Ascending aorta (tissue), 2 donors: Measurements from ENCODE around the gene CYP17A1. TPM values are rescaled to one million over a fixed set of nuclear protein-coding genes. Genes with fewer than 3 reads are reported as not detected.

Experiments
- DNase-seq, 2 donors: peaks; one replicate each; pipeline ENCODE4 v3.0.0-alpha.2; 2019; ENCODE audit warnings: low spot score in 2 of 2
- H3K27ac ChIP-seq, 2 donors: fragments of 200-600 bp; sonication (generic); one replicate each; pipeline ENCODE4 v1.5.1; 2016 to 2017; ENCODE audit warnings: mild to moderate bottlenecking in 1 of 2
- H3K27me3 ChIP-seq: fragments of 200-600 bp; sonication (generic); one replicate; pipeline ENCODE4 v1.5.1; 2017
- H3K36me3 ChIP-seq, 2 donors: fragments of 200-600 bp; sonication (generic); one replicate each; pipeline ENCODE4 v1.5.1; 2016
- H3K4me1 ChIP-seq, 2 donors: fragments of 200-600 bp; sonication (generic); one replicate each; pipeline ENCODE4 v1.5.1; 2016 to 2017; ENCODE audit warnings: mild to moderate bottlenecking in 1 of 2
- H3K4me3 ChIP-seq, 2 donors: fragments of 200-600 bp; sonication (generic); one replicate each; pipeline ENCODE4 v1.5.1; 2016 to 2017; ENCODE audit warnings: mild to moderate bottlenecking in 1 of 2
- H3K9me3 ChIP-seq, 2 donors: fragments of 200-600 bp; sonication (generic); one replicate each; pipeline ENCODE4 v1.5.1; 2016
- CTCF ChIP-seq, 3 experiments: fragments of 200-600 bp in 2 of 3; fragments of 450-650 bp in 1 of 3; sonication (generic) in 2 of 3; IDR thresholded peaks; one replicate each; pipeline ENCODE4 v1.5.1; 2016 to 2019; ENCODE audit warnings: antibody characterized with exemption in 3 of 3, mild to moderate bottlenecking in 1 of 3, moderate library complexity in 1 of 3
- intact Hi-C: fragments of 100-400 bp; cut with DNase I; formaldehyde crosslinking; loops from one replicate; pipeline ENCODE4 v1.15.1; 2023
- total RNA-seq: library from RNA; depleted of rRNA; stranded (reverse); fragments of >200 nt; gene quantifications from one replicate; pipeline ENCODE4 v1.1.0, GENCODE V29; 2016

The CYP17A1 gene
- total RNA-seq, 1 donor from 2014 or later: 116 TPM

GRCh38 chr10:102804382-102805055, 32.7 kb downstream of the CYP17A1 start:
- Histone ChIP-seq H3K4me1 (peaks cover 23 to 40% of the 10 kb centered on the region in 2 donors), H3K27ac (peak overlapping the region; percentile 85 to 88), H3K4me3 (no peak overlapping the region), H3K9me3 (no peaks in the 10 kb centered on the region), H3K27me3 (no peaks in the 10 kb centered on the region), H3K36me3 (peaks cover 2 to 13% of the 10 kb centered on the region in 2 donors)
- intact Hi-C loops: loop anchor here (5.0 kb wide), 1 partner anchor 52 kb away; no protein-coding TSS in a partner anchor
- TF ChIP-seq CTCF (IDR thresholded peaks at IDR 0.05): no peak
- DNase-seq: no peak

GRCh38 chr10:102802920-102803534, 34.2 kb downstream of the CYP17A1 start:
- Histone ChIP-seq H3K36me3 (peaks cover 14 to 25% of the 10 kb centered on the region in 2 donors), H3K4me3 (no peak overlapping the region), H3K4me1 (peaks cover 26 to 45% of the 10 kb centered on the region in 2 donors), H3K27me3 (no peaks in the 10 kb centered on the region), H3K9me3 (no peaks in the 10 kb centered on the region), H3K27ac (peak overlapping the region; percentile 85 to 88)
- TF ChIP-seq CTCF (IDR thresholded peaks at IDR 0.05): no peak
- intact Hi-C loops: loop anchor here (2.0 to 5.0 kb wide), 2 partner anchors 20 to 51 kb away; no protein-coding TSS in a partner anchor
- DNase-seq: peak in 1 of 2 donors; percentile 90

GRCh38 chr10:102801978-102802377, 35.2 kb downstream of the CYP17A1 start:
- H3K27ac ChIP-seq: peak overlapping the region; percentile 85 to 88
- no peak overlapping the region for H3K4me3 ChIP-seq
- H3K27me3 ChIP-seq: no peaks in the 10 kb centered on the region
- DNase-seq: no peak
- intact Hi-C loops: loop anchor here (2.0 to 5.0 kb wide), 3 partner anchors 13 to 50 kb away; no protein-coding TSS in a partner anchor
- TF ChIP-seq CTCF (IDR thresholded peaks at IDR 0.05): no peak
- no peaks in the 10 kb centered on the region for H3K9me3 ChIP-seq
- H3K36me3 ChIP-seq: peaks cover 18 to 28% of the 10 kb centered on the region in 2 donors
- H3K4me1 ChIP-seq: peaks cover 30 to 54% of the 10 kb centered on the region in 2 donors

GRCh38 chr10:102801496-102801895, 35.7 kb downstream of the CYP17A1 start:
- intact Hi-C loops: loop anchor here (2.0 to 5.0 kb wide), 2 partner anchors 13 to 49 kb away; no protein-coding TSS in a partner anchor
- H3K9me3 ChIP-seq: no peaks in the 10 kb centered on the region
- H3K27ac ChIP-seq: peak overlapping the region; percentile 85 to 88
- TF ChIP-seq CTCF (IDR thresholded peaks at IDR 0.05): no peak
- H3K4me1 ChIP-seq: peaks cover 31 to 58% of the 10 kb centered on the region in 2 donors
- DNase-seq: no peak
- no peak overlapping the region for H3K4me3 ChIP-seq
- H3K36me3 ChIP-seq: peaks cover 18 to 28% of the 10 kb centered on the region in 2 donors
- no peaks in the 10 kb centered on the region for H3K27me3 ChIP-seq

- no peak for TF ChIP-seq CTCF (IDR thresholded peaks at IDR 0.05)
- peaks cover 36 to 66% of the 10 kb centered on the region in 2 donors for H3K4me1 ChIP-seq
- H3K36me3 ChIP-seq: peaks cover 18 to 27% of the 10 kb centered on the region in 2 donors
- no peak for DNase-seq
- peak overlapping the region; percentile 85 to 88 for H3K27ac ChIP-seq
- intact Hi-C loops: loop anchor here (2.0 to 5.0 kb wide), 2 partner anchors 14 to 48 kb away; no protein-coding TSS in a partner anchor
- peak overlapping the region in 1 of 2 donors; percentile 29 for H3K4me3 ChIP-seq
- H3K9me3 ChIP-seq: no peaks in the 10 kb centered on the region
- no peaks in the 10 kb centered on the region for H3K27me3 ChIP-seq
These were observed 36.4 kb downstream of the CYP17A1 start for GRCh38 chr10:102800611-102801335.
